Tibial artery (tissue), 4 donors: ENCODE measurements around the gene TOM1L2.

Source experiments
- DNase-seq, 2 donors: peaks; one replicate each; pipeline ENCODE4 v3.0.0-alpha.2; 2019
- H3K27ac ChIP-seq, 2 donors: fragments of 200-600 bp; sonication (generic) in 1 of 2; 1 replicate in 1 of 2; 2 replicates in 1 of 2; pipeline ENCODE4 v1.5.1; 2018 to 2019; ENCODE audit warnings: mild to moderate bottlenecking in 1 of 2
- H3K27me3 ChIP-seq, 2 donors: fragments of 200-600 bp; sonication (generic) in 1 of 2; one replicate each; pipeline versions ENCODE4 v1.5.1 to v1.6.0; 2016 to 2019
- H3K36me3 ChIP-seq, 3 donors: fragments of 200-600 bp; sonication (generic) in 2 of 3; one replicate each; pipeline ENCODE4 v1.5.1; 2016 to 2019; ENCODE audit warnings: mild to moderate bottlenecking in 2 of 3
- H3K4me1 ChIP-seq, 4 donors: fragments of 200-600 bp; sonication (generic) in 2 of 4; 1 replicate in 3 of 4; 2 replicates in 1 of 4; pipeline ENCODE4 v1.5.1; 2016 to 2019
- H3K4me3 ChIP-seq, 2 donors: fragments of 200-600 bp; sonication (generic) in 1 of 2; 1 replicate in 1 of 2; 2 replicates in 1 of 2; pipeline ENCODE4 v1.5.1; 2018 to 2019; ENCODE audit warnings: mild to moderate bottlenecking in 2 of 2
- H3K9me3 ChIP-seq, 3 donors: fragments of 200-600 bp; sonication (generic) in 1 of 3; one replicate each; pipeline ENCODE4 v1.5.1; 2016 to 2019
- CTCF ChIP-seq, 2 experiments: fragments of 200-600 bp in 1 of 2; fragments of 450-650 bp in 1 of 2; IDR thresholded peaks; one replicate each; pipeline ENCODE4 v1.5.1; 2017 to 2019; ENCODE audit warnings: antibody characterized with exemption in 2 of 2, mild to moderate bottlenecking in 1 of 2, moderate library complexity in 1 of 2
- intact Hi-C: fragments of 100-400 bp; cut with DNase I; formaldehyde crosslinking; loops from one replicate; pipeline ENCODE4 v1.15.0; 2023; ENCODE audit warnings: low total_unique reads

Gene TOM1L2

GRCh38 chr17:17840751-17841591 lies 131.2 kb downstream of the TOM1L2 start:
- no peak for TF ChIP-seq CTCF (IDR thresholded peaks at IDR 0.05)
- DNase-seq = peak; percentile 55 to 78
- no peaks in the 10 kb centered on the region for H3K9me3 ChIP-seq
- peaks cover 0 to 9% (median 6%) of the 10 kb centered on the region in 3 donors for H3K36me3 ChIP-seq
- H3K4me1 ChIP-seq = peaks cover 0 to 62% (median 56%) of the 10 kb centered on the region in 4 donors
- H3K4me3 ChIP-seq = peak overlapping the region; percentile 55 to 59
- intact Hi-C loops = no loop called here
- H3K27ac ChIP-seq = peak overlapping the region; percentile 96 to 100
- H3K27me3 ChIP-seq = no peaks in the 10 kb centered on the region

- H3K4me3 ChIP-seq = peak overlapping the region; percentile 55 to 59
- H3K4me1 ChIP-seq = peaks cover 0 to 71% (median 65%) of the 10 kb centered on the region in 4 donors
- peak; percentile 81 to 95 for DNase-seq
- H3K27me3 ChIP-seq = no peaks in the 10 kb centered on the region
- peak in 1 of 2 experiments; percentile 15 for TF ChIP-seq CTCF (IDR thresholded peaks at IDR 0.05)
- H3K36me3 ChIP-seq = no peaks in the 10 kb centered on the region
- H3K27ac ChIP-seq = peak overlapping the region; percentile 96 to 100
- no peaks in the 10 kb centered on the region for H3K9me3 ChIP-seq
- intact Hi-C loops = no loop called here
Measured at GRCh38 chr17:17839791-17840707, 132.2 kb downstream of the TOM1L2 start.

GRCh38 chr17:17837966-17838962 lies 133.9 kb downstream of the TOM1L2 start:
- Histone ChIP-seq H3K4me3 (no peak overlapping the region), H3K36me3 (no peaks in the 10 kb centered on the region), H3K27ac (peak overlapping the region; percentile 96 to 100), H3K27me3 (no peaks in the 10 kb centered on the region), H3K9me3 (no peaks in the 10 kb centered on the region), H3K4me1 (peaks cover 0 to 83% (median 72%) of the 10 kb centered on the region in 4 donors)
- no peak for TF ChIP-seq CTCF (IDR thresholded peaks at IDR 0.05)
- DNase-seq = peak; percentile 73 to 87
- intact Hi-C loops = loop anchor here (1.0 kb wide), 1 partner anchor 39 kb away; no protein-coding TSS in a partner anchor

- Histone ChIP-seq H3K27ac (peak overlapping the region; percentile 96 to 100), H3K9me3 (no peaks in the 10 kb centered on the region), H3K4me1 (peaks cover 0 to 79% (median 71%) of the 10 kb centered on the region in 4 donors), H3K27me3 (no peaks in the 10 kb centered on the region), H3K36me3 (no peaks in the 10 kb centered on the region), H3K4me3 (peak overlapping the region; percentile 67 to 96)
- intact Hi-C loops = no loop called here
- TF ChIP-seq CTCF (IDR thresholded peaks at IDR 0.05) = no peak
- DNase-seq = peak; percentile 84 to 86
Measured at GRCh38 chr17:17837380-17837821, 134.8 kb downstream of the TOM1L2 start.
